K562 (cell line): ENCODE data around the gene SRRT. TPM values are rescaled to one million over a fixed set of nuclear protein-coding genes. Genes with fewer than 3 reads are reported as not detected.

Source experiments
- BHLHE40 ChIP-seq: IDR thresholded peaks from 2 replicates; pipeline ENCODE4 v1.6.1; 2011; ENCODE audit warnings: low read length, improper control_type of control experiment
- CTBP1 ChIP-seq: fragments of 450-650 bp; IDR thresholded peaks from 2 replicates; pipeline ENCODE4 v1.6.1; 2016; ENCODE audit warnings: borderline replicate concordance
- HDAC2 ChIP-seq: fragments of 450-650 bp; IDR thresholded peaks from 2 replicates; pipeline ENCODE4 v1.6.1; 2016; ENCODE audit warnings: mild to moderate bottlenecking
- HDAC6 ChIP-seq: IDR thresholded peaks from 2 replicates; pipeline ENCODE4 v1.6.1; 2012; ENCODE audit warnings: low read depth, mild to moderate bottlenecking, control low read depth, inconsistent platforms, low read length, moderate library complexity
- HMGXB4 ChIP-seq: sonication (generic); formaldehyde crosslinking; IDR thresholded peaks from 2 replicates; pipeline ENCODE4 v1.8.1; 2023; ENCODE audit warnings: mild to moderate bottlenecking, missing genetic modification reagents
- KLF13 ChIP-seq: fragments of 450-650 bp; IDR thresholded peaks from 2 replicates; pipeline ENCODE4 v1.6.1; 2016; ENCODE audit warnings: missing genetic modification characterization, low read depth, mild to moderate bottlenecking, missing compliant biosample characterization, moderate library complexity, borderline replicate concordance
- MBD1 ChIP-seq: fragments of 250-450 bp; sonication (Bioruptor Pico); IDR thresholded peaks from 2 replicates; pipeline ENCODE4 v1.8.0; 2022; ENCODE audit warnings: inconsistent platforms
- PRMT5 ChIP-seq: sonication (generic); formaldehyde crosslinking; IDR thresholded peaks from 2 replicates; pipeline ENCODE4 v1.5.0; 2020; ENCODE audit warnings: missing genetic modification reagents
- RBM22 ChIP-seq: fragments of 200-400 bp; formaldehyde crosslinking; IDR thresholded peaks from 2 replicates; pipeline ENCODE4 v1.6.1; 2018; ENCODE audit warnings: low read length, low read depth; ENCODE audit not compliant: poor library complexity, severe bottlenecking
- RERE ChIP-seq: sonication (generic); formaldehyde crosslinking; IDR thresholded peaks from 2 replicates; pipeline ENCODE4 v1.8.0; 2023; ENCODE audit warnings: missing genetic modification reagents, mild to moderate bottlenecking, borderline replicate concordance
- TEAD1 ChIP-seq, 2 experiments: fragments of 450-650 bp in 1 of 2; sonication (generic) in 1 of 2; formaldehyde crosslinking; IDR thresholded peaks; 2 replicates each; pipeline versions ENCODE4 v1.4.0 to v1.8.0; 2020 to 2022; ENCODE audit warnings: mild to moderate bottlenecking in 2 of 2, missing genetic modification reagents in 1 of 2
- THRB ChIP-seq: fragments of 450-650 bp; formaldehyde crosslinking; conservative IDR thresholded peaks from 2 replicates; pipeline ENCODE4 v1.4.0; 2022; ENCODE audit warnings: mild to moderate bottlenecking, missing genetic modification characterization
- ZNF507 ChIP-seq: conservative IDR thresholded peaks from 2 replicates; pipeline ENCODE4 v1.6.1; 2017; ENCODE audit warnings: missing genetic modification characterization, missing compliant biosample characterization
- polyA plus RNA-seq, 8 experiments: library from polyadenylated mRNA; depleted of rRNA in 4 of 8; stranded (reverse) in 5 of 8; unstranded in 3 of 8; fragments of >200 nt; fragmentation: Nextera tagmentation in 2 of 8; fragmentation: Illumina TruSeq in 1 of 8; extraction: Ambion mirVana in 2 of 8; extraction: Trizol in 1 of 8; gene quantifications; 2 replicates each; pipeline versions ENCODE4 v1.2.1 to v1.2.3, GENCODE V29; 2011 to 2014; ENCODE audit warnings: inconsistent platforms in 1 of 8, missing spikeins in 1 of 8
- total RNA-seq, 7 experiments: library from RNA; depleted of rRNA in 6 of 7; stranded (reverse); fragments of >200 nt in 6 of 7; fragmentation: Illumina TruSeq in 2 of 7; extraction: Trizol in 2 of 7; gene quantifications; 2 replicates each; pipeline versions ENCODE4 v1.2.1 to v1.2.3, GENCODE V29; 2011 to 2021; ENCODE audit warnings: low replicate concordance in 1 of 7
- TF ChIP-seq, protein P1 (sequence below), 2 experiments: IDR thresholded peaks; 2 replicates each; pipeline ENCODE4 v1.6.1; 2011; ENCODE audit warnings: borderline replicate concordance in 1 of 2, control low read depth in 1 of 2, low read depth in 1 of 2, low read length in 1 of 2, mild to moderate bottlenecking in 1 of 2, mixed read lengths in 1 of 2, moderate library complexity in 1 of 2; ENCODE audit not compliant: insufficient read depth in 1 of 2, insufficient read length in 1 of 2, poor library complexity in 1 of 2, severe bottlenecking in 1 of 2; ENCODE audit errors: extremely low read depth in 1 of 2

Gene SRRT
- total and polyA plus RNA-seq, 9 of the 15 experiments (the other 6 are each of a cell fraction or from before 2014, with no cell fraction given) = 10.3 to 263 (median 84.4) TPM

- TF ChIP-seq MBD1 (CRISPR knock-in tag) (no peak), TEAD1 (CRISPR knock-in tag; IDR thresholded peaks at IDR 0.05) (peak; percentile 76 to 84), KLF13 (0 out of 2 replicates have a peak, but pooled peaks have one; percentile 18), PRMT5 (CRISPR knock-in tag) (no peak), THRB (CRISPR knock-in tag) (peak; percentile 87), HDAC6 (no peak), BHLHE40 (peak; percentile 59), HDAC2 (peak; percentile 46; the same call in 1 of the 2 replicates), RERE (CRISPR knock-in tag) (no peak; the same call in 1 of the 2 replicates), ZNF507 (tag) (no peak), HMGXB4 (CRISPR knock-in tag) (no peak), RBM22 (peak; percentile 73), CTBP1 (peak; percentile 84; the same call in 1 of the 2 replicates)
- TF ChIP-seq, protein P1, sequence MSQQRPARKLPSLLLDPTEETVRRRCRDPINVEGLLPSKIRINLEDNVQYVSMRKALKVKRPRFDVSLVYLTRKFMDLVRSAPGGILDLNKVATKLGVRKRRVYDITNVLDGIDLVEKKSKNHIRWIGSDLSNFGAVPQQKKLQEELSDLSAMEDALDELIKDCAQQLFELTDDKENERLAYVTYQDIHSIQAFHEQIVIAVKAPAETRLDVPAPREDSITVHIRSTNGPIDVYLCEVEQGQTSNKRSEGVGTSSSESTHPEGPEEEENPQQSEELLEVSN (IDR thresholded peaks at IDR 0.05; ENCODE audit: borderline replicate concordance in 1 of 2, extremely low read depth in 1 of 2, insufficient read depth in 1 of 2, insufficient read length in 1 of 2, low read depth in 1 of 2, low read length in 1 of 2, poor library complexity in 1 of 2, severe bottlenecking in 1 of 2) = peak; percentile 88 to 94
Measured at GRCh38 chr7:100874577-100875355, at the start of gene SRRT (continued).
